Right ventricle myocardium superior (tissue), 1 donor: ENCODE data around the gene USP47. TPM values are rescaled to one million over a fixed set of nuclear protein-coding genes. Genes with fewer than 3 reads are reported as not detected.

ENCODE experiments used
- ATAC-seq: fragments of 200-7000 bp; cut with Tn5 transposase; one replicate; pipeline ENCODE4 v1.9.1; 2020; ENCODE audit warnings: mild to moderate bottlenecking; ENCODE audit not compliant: poor library complexity
- DNase-seq: peaks from one replicate; pipeline ENCODE4 v3.0.0-alpha.2; 2020
- intact Hi-C: fragments of 100-400 bp; cut with DNase I; formaldehyde crosslinking; loops from one replicate; pipeline ENCODE4 v1.11.2; 2022
- total RNA-seq: library from RNA; stranded (reverse); fragmentation: NEBNext Ultra II Directional; extraction: Animal tissue kit (Norgen Biotek cat#: 25700); gene quantifications from one replicate; pipeline ENCODE4 v1.2.1, GENCODE V29; 2021
- donor health status: DM: no; HTN: yes; CAD: no; lungs with severe emphysema.

The USP47 gene
- total RNA-seq, 1 donor from 2014 or later, result 49.0 TPM

DNA sequence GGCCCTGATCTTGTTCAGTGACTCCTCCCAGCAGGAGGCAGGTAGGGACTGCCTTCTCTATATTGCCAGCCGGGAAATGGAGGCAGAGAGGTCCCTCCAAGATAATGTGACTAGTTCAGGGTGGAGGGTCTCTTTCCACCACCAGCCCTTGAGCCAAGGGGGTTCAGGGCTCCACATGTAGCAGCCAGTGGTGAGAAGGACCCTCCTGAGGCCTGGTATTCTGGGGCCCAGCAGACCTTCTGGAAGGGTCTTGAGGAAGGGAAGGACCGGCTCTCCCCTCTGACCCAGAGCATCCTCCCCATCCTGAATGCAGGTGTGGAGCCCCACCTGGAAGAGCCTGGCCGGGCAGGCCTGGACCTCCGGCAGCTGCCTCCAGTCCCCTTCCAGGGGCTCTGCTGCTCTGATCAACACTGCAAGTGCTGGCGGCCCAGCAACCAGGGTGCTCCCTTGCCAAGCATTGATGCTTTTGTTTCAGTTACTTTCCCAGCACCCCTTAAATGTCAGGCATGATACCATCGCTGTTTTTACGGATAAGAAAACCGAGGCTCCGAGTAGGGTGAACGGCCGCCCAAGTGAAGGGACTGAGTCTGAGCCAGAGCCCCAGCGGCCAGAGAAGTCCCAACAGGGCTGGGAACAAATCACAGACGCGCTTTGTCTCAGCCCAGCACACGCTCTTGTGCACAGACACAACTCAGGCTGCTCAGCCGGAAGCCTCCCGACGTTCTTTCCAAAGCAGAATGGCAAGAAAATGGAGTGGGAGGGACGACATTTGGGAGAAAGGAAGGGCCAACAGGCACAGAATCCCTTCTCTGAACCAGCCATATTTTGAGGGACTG is 127.8 kb downstream of the USP47 start:
- ATAC-seq (peak; percentile 13), DNase-seq (no peak)
- intact Hi-C loops, result loop anchor here (5.0 kb wide), 1 partner anchor 38 kb away; the partner anchor contains the start of gene DKK3

DNA sequence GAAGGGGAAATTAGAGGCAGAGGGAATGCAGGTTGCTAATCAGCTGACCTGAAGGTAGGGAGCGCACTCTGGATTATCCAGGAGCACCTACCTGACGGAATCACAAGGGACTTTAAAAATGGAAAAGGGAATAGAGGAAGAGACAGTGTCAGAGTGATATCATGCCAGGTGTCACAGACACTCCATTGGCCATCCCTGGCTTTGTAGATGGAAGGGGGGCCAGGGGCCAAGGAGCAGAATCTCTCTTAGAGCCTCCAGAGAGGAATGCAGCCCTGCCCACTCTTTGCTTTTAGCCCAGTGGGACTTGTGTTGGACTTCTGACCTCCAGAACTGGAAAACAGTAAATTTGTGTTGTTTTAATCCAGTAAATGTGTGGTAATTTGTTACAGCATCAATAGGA is 128.8 kb downstream of the USP47 start:
- DNase-seq (no peak), ATAC-seq (no peak)
- intact Hi-C loops, result no loop called here

DNA sequence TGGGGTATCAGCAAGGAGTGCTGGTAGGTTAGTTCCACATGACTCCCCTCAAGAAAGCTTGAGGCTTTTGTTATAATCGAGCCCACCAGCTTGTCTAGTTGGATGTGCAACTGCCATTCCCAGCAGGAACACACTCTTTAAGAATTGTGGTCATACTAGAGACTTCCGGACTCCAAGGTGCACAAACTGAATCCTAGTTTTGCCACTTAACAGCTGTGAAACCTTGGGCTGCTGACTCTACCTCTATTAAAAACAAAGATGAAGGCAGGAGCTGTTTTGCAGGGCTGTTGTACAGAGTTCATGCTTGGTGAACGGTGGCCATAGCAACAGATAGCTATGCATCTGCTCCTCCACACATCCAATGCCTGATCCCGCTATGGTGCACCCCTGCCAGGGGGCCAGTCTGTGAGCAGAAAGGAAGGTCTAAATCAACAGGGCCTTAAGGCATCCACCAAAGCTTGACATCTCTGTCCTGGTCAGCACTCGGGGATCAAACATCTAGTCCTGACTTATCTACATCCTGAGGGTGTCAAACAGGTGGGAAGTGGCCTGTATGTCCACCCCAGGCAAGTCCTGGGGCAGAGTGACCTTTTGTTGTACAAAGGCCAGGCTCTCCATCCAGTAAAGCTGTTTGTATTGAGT is 130.3 kb downstream of the USP47 start:
- ATAC-seq (no peak), DNase-seq (no peak)
- intact Hi-C loops, result no loop called here

DNA sequence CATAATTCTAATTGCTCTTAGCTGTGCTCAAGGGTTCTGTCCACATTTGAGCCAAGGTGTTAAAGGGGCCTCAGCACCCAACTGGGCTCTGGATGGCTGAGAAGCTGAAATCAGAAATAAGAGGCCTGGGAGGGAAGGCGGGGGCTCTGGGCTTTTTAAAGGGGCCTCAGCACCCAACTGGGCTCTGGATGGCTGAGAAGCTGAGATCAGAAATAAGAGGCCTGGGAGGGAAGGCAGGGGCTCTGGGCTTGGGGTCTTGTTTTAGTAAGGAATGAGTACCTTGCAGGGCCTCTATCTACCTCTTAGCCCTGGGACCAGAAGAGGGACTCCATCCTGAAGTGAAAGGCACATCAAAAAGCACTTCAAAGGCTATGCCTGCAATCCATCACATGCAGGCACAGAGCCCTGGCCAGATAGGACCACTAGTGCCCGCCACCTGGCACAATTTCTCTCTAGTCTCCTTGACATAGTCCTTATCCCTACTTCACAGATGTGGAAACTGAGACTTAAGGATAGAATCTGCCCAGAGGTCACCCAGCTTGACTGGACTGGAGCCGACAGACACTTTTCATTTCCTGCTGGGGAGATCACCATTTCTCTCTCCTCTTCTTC is 131.1 kb downstream of the USP47 start:
- intact Hi-C loops, result no loop called here
- no peak for DNase-seq
- peak; percentile 26 for ATAC-seq

DNA sequence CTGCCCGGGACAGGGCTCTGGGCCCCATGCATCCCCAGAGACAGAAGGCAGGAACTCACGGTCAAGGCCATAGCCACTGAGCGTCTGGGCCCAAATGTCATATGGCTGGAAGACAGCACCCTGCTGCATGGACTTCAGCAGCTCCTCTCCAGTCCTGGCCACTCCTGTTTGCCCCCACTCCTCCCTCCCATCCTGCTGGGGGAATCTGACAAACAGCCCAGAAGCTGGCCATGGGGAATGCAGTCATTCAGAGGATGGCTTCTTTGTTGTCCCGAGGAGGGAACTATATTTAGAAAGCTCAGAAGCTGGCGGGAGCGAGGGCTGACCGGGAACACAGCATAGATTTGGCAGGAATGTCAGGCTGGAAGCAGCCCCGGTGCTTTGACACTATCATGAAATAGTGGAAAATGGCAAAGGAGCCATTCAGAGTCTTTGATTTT is 131.6 kb downstream of the USP47 start:
- intact Hi-C loops, result no loop called here
- DNase-seq (peak; percentile 84), ATAC-seq (peak; percentile 84)

DNA sequence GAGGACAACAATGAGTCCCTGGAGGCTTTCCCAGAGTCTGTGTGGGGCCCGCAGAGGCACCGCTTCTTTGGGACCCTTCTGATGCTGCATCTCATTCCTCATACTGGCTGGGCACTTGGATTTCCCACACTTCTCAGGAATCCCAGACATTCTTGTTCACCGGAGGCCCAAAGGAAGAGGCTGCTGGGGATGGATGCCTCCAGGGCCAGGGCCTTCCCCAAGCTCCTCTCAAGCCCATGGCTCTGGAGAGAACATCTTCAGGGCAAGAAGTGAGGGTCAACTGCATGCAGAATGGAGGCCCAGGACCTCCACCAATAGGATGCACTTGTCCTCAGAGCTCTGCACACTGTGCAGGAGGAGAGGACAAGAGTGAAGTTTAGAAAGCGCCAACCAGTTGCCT is 132.1 kb downstream of the USP47 start:
- DNase-seq (no peak), ATAC-seq (no peak)
- intact Hi-C loops, result no loop called here

DNA sequence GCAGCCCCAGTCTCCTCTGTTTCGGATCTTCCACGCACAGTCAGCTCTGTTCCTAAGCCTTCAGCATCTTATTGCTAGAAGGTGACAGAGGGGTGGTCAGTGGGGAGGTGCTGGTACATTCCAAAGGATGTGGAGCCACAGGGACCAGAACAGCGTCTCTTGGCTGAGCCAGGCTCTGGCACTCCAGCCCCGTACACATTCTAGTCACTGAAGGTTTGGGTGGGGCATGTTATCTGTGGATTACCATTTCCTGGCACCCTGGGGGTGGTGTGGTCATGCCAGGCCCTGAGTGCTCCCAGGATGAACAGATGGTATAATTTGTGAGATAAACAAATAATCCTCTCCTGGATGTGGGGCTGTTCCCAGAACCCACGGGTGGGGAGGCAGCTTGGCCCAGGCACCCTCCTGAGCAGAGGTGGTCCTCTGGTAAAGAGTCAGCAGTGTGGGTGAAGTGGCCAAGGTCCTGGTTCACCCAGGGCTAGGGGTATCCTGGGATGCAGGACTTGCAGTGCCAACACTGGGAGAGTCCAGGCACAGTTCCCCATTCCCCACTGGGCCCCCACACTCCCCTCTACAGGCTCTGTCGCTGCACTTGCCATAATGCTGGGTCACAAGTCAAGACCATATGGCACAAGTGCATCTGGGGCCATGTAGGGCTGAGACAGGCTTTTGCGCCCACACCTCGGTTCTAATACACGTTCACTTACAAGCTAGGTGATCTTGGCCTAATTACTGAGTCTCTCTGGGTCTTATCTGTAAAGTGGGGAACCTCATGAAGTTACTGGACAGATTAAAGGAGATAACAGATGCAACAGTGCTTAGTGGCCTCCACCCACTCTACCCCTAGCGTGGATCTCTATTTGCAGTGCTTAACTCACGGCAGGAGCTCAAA is 133.7 kb downstream of the USP47 start:
- intact Hi-C loops, result no loop called here
- DNase-seq, result no peak
- ATAC-seq, result no peak

DNA sequence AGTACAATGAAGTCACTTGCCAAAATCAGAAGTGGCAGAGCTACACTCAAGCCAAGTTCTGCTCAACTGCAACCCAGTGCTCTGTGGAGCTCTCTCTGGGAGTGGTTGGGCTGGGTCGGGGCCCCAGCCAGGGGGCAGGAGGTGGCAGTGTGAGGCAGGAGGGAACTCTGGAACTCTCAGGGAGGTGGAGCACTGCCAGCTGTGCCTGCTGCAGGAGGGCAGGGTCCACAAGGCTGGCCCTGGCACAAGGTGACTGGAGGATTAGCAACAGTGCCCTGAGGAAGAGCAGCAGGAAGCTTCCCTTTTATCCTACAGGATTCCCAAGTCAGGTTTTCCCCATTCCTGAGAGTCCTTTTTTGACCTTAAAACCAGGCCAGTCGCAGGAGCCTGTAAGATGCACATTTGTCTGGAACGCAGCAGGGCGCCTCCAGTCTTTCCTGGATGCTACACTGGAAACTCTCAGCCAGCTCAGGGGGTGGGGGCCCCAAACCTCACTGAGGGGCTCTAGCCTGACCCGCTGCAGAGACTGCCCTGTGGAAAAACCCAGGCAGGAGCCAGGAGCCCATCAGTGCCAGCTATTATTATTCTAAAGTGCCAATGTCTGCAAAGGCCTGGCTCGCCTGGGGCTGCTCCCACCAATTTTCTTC is 134.8 kb downstream of the USP47 start:
- DNase-seq (peak; percentile 69), ATAC-seq (peak; percentile 2)
- intact Hi-C loops, result no loop called here

DNA sequence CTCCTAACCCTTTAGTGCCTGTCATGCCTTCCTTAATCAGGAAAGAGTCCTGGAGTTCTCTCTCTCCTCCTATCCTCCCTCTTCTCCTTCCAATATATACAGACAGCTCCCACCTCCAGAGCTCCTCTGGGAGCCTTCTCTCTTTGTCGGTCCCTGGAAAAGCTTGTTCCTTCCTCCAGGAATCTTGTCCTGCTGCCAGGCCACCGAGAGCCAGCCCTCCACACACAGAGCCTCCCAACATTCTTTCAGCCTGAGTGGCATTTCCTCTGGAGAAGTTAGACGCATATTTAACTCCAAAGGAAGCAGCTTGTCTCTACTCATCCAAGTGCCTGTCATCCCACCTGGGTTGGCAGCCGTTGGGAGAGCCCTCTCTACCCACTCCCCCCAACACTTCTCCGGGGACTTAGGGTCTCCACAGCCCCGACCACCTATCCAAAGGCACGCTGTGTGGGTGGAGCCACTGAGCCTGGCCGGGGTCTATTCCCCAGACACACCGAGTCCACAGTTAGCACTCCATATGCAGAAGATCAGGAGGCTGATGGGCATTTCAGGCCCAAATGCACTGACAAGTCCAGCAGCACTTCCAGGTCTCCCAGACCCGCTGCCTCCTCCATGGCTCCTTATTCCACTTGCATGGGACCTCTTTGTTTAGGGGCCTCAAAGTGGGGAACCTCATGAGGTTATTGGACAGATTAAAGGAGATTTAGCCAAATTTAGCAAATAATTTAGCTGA is 135.6 kb downstream of the USP47 start:
- DNase-seq, result peak; percentile 84
- intact Hi-C loops, result no loop called here
- peak; percentile 40 for ATAC-seq

DNA sequence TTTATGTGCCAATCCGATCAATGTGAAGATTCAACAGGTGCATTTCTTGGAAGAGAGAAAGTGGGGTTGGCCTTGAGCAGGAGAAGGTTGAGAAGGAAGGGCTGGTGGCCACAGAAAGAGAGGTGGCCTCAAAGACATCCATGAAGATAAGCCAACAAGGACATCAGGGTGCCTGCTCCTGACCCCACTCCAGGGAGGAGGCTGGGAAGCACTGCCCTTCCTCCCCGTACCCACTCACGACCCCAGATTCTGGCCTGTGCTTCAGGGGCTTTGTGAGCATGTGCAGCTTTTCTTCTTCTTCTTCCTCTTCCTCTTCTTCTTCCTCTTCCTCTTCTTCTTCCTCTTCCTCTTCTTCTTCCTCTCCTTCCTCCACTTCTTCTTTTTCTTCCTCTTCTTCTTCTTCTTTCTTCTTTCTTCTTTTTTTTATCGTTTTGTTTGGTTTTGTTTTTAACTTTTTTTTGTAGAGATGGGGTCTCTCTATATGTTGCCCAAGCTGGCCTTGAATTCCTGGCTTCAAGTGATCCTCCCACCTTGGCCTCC is 136.4 kb downstream of the USP47 start:
- intact Hi-C loops, result no loop called here
- ATAC-seq (no peak), DNase-seq (no peak)

DNA sequence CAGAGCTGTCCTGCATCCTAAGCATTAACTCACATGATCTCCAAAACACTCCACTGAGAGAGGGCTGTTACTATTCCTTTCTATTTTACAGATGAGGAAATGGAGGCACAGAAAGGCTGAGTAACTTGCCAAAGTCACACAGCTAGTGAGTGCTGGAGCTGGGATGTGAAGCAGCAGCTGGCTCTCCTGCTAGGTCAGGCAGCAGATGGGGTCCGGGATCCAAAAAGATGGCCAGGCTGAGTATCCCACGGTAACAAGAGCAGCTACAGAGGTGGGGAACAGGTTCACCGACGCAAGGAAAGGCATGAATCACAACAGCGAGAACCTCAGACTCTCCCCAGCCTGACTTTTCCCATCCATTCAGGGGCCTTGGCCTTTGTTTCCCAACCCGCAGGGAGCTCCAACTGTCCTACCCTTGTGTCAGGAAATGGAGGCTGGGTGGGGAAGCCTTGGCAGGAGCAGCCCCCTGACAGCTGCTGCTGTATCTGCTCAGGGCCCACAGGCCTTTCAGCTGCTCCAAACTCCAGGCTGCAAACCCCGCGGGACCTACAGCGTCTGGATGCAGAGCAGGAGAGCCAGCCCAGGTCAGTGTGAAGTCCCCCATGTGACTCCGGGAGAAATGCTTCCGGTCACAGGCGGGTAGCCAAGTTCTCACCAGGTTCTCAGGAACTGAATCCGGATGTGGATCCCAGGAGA is 137.2 kb downstream of the USP47 start:
- ATAC-seq (peak; percentile 71), DNase-seq (peak; percentile 92)
- intact Hi-C loops, result no loop called here

DNA sequence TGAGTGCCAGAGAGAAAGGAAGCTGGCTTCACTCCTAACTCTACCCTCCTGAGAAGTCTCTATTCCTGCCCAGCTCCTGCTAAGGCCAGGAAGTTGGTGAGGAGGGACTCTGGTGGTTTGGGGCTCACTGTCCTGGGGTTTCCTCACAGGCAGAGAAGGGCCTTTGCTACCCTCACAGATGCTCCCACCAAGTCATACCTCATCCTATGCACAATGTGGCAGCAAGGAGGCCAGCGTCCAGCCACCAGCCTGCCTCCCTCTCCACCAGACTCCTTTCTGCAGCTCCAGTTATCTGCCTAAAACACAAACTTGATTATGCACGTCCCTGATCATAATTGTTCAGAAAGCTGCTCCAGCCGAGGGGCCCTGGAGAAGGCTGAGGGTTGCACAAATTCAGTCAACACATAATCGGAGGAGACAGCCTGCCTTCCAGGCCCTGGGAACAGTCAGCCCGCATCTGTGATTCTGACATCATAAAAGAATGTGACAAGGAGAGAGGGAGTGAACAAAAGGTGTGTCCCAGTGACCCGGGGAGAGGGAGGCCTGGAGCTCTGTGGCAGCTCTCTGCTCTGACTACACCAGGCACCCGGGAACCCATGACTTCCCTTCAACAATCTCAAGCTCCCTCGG is 137.8 kb downstream of the USP47 start:
- ATAC-seq, result peak; percentile 63
- peak; percentile 65 for DNase-seq
- intact Hi-C loops, result no loop called here

DNA sequence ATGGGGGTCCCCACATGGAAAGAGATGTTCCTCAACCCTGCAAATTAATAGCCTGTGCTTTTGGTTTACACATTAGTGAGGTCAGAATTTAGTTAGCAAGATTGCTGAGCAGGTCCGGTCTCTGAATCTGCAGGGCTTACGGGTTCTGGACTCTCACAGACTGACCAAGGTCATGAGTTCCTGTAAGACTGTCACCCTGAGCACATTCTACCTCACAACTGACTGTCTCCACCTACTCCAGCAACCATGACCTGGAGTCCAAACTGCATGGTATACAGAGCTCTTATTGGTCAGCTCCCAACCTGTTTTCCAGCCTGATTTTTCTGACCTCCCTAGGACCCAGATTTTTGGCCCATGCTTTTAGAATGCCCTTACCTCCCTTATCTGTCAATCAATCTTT is 138.4 kb downstream of the USP47 start:
- no peak for DNase-seq
- intact Hi-C loops, result no loop called here

DNA sequence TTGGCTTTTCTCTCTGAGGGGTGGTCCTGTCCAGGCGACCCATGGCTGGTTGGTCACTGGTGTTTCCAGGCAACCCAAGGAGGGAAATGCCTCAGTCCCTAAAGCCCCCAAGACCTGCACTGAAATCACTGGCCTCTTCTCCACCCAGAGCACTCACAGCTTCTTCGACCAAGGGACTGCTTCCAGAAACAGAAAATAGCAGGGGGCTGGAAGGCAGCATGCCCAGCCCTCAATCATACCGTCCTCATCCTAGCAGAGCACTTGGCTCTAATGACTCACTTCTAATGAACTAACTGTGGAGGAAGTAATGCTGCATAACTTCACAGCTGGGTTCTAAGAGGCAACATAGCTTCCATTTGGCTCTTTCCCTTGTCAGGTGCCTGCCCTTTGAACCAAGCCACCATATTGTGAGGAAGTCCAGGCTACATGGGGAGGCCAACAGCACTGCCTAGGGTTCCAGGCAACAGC is 139.1 kb downstream of the USP47 start:
- intact Hi-C loops, result no loop called here
- no peak for DNase-seq
- ATAC-seq, result no peak

More for the DNA sequence above, 138.4 kb downstream of the USP47 start:
- ATAC-seq, result no peak

DNA sequence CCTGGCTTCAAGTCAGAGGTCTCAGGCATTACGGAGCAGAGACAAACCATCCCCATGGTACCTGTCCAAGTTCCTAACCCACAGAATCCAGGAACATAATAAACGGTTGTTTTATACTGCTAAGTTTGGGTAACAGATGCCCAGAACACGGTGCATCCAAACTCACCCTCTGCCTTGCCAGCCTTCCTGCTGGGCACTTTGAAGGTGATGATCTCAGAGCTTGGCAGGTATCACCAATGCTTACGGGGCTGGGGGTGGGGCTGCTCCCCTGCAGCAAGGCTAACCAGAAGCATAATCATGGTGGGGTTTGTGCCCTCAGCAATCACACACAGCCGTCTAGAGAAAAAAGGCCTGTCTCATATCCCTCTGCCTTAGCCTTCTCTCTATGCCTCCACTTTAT is 139.6 kb downstream of the USP47 start:
- ATAC-seq (no peak), DNase-seq (no peak)
- intact Hi-C loops, result no loop called here

DNA sequence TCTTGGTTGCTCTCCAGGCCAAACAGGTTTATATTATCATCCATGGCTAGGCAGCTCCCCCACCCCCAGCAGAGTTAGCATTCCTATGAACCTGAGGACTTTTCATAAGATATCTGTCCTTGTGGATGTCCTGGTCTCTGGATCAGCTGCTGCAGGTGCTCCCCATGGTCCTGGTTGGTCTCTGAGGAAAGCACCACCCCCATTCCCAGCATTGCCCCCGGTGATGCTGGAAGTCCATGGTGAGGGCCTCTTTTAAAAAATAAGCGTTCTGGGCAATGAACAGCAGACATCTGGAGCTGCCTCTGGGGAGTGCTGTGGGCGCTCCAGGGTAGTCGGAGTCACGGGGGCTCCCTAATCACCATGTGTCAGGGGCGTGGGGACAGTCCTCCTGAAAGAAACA is 140.1 kb downstream of the USP47 start:
- intact Hi-C loops, result no loop called here
- DNase-seq (no peak), ATAC-seq (no peak)
